Measurements from ENCODE around the gene ZKSCAN2. TPM values are rescaled to one million over a fixed set of nuclear protein-coding genes. Genes with fewer than 3 reads are reported as not detected.
A peak's percentile ranks its signal among the peaks of the same experiment; 100 is the strongest.

The ZKSCAN2 gene
- total RNA-seq, 4 donors from 2014 or later, result 1.2 to 2.7 (median 1.8) TPM

DNA sequence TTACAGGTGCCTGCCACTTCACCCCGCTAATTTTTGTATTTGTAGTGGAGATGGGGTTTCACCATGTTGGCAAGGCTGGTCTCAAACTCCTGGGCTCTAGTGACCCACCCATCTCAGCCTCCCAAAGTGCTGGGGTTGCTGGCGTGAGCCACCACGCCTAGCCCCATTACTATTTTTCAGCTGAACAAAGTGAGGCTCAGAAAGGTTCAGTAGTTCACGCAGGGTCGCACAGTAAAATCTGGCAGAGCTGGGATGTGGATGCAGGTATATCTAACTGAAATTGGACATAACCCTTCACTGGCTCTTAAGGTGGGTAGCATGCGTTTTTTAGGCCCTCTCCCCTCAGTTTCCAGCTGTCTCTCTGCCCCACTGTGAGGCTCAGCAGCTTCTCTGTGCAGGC lies 33.7 kb downstream of the ZKSCAN2 start:
- Histone ChIP-seq H3K4me1 (peaks cover 0 to 8% (median 2%) of the 10 kb centered on the region in 4 donors), H3K9me3 (no peaks in the 10 kb centered on the region), H3K27ac (no peak overlapping the region), H3K4me3 (no peak overlapping the region), H3K36me3 (no peaks in the 10 kb centered on the region), H3K27me3 (no peaks in the 10 kb centered on the region)
- in situ Hi-C loops (cut with MboI; ENCODE audit: low pct_ligation_motif_present in 1 of 4, low pct_unique_long_range_greater_than_20kb in 1 of 4, low sequenced_read_pairs in 3 of 4), result loop anchor here in 3 of 4 donors (10.0 to 25.0 kb wide), 4 partner anchors 99 to 169 kb away; no protein-coding TSS in a partner anchor
- no peak for DNase-seq
- TF ChIP-seq POLR2A (IDR thresholded peaks at IDR 0.05) (no peak), POLR2AphosphoS5 (IDR thresholded peaks at IDR 0.05) (no peak), EP300 (IDR thresholded peaks at IDR 0.05; ENCODE audit: low read depth) (no peak)
- TF ChIP-seq, protein P1, sequence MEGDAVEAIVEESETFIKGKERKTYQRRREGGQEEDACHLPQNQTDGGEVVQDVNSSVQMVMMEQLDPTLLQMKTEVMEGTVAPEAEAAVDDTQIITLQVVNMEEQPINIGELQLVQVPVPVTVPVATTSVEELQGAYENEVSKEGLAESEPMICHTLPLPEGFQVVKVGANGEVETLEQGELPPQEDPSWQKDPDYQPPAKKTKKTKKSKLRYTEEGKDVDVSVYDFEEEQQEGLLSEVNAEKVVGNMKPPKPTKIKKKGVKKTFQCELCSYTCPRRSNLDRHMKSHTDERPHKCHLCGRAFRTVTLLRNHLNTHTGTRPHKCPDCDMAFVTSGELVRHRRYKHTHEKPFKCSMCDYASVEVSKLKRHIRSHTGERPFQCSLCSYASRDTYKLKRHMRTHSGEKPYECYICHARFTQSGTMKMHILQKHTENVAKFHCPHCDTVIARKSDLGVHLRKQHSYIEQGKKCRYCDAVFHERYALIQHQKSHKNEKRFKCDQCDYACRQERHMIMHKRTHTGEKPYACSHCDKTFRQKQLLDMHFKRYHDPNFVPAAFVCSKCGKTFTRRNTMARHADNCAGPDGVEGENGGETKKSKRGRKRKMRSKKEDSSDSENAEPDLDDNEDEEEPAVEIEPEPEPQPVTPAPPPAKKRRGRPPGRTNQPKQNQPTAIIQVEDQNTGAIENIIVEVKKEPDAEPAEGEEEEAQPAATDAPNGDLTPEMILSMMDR (IDR thresholded peaks at IDR 0.05), result no peak
- intact Hi-C loops (cut with DNase I; ENCODE audit: low total_unique reads), result loop anchor here (10.0 kb wide), 1 partner anchor 169 kb away; no protein-coding TSS in a partner anchor
- 79 to 89% methylated on average over 4 to 6 of the region's 6 CpGs for WGBS, 2 donors (ENCODE audit: low coverage in 1 of 2)

DNA sequence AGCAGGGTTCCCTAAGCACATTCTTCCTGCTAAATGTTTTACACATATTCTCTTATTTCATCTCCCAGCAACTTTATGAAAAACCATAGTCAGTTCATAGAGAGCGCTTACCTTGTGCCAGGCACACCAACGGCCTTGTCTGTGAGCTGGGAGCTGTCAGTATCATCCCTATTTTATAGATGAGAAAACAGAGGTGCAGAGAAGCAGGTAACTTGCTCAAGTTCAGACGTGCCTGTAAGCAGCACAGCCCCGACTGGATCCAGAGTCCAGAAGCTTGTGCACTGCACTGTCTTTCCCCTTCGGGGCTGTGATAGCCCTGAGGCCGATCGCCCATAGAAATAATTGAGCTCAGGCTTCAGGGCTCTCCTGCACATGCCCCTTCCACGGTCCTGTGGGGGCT lies 34.7 kb downstream of the ZKSCAN2 start:
- no peak overlapping the region for H3K27ac ChIP-seq
- in situ Hi-C loops (cut with MboI; ENCODE audit: low pct_ligation_motif_present in 1 of 4, low pct_unique_long_range_greater_than_20kb in 1 of 4, low sequenced_read_pairs in 3 of 4) (loop anchor here in 3 of 4 donors (10.0 to 25.0 kb wide), 4 partner anchors 98 to 168 kb away; no protein-coding TSS in a partner anchor), intact Hi-C loops (cut with DNase I; ENCODE audit: low total_unique reads) (loop anchor here (10.0 kb wide), 1 partner anchor 168 kb away; no protein-coding TSS in a partner anchor)
- H3K4me1 ChIP-seq, result peaks cover 0 to 8% (median 2%) of the 10 kb centered on the region in 4 donors
- no peaks in the 10 kb centered on the region for H3K9me3 ChIP-seq
- H3K36me3 ChIP-seq, result no peaks in the 10 kb centered on the region
- no peaks in the 10 kb centered on the region for H3K27me3 ChIP-seq
- 81% methylated on average over 8 of the region's 8 CpGs; no CpG with 5 or more reads in 1 of the 2 donors for WGBS, 2 donors (ENCODE audit: low coverage in 1 of 2)
- no peak for TF ChIP-seq POLR2A (IDR thresholded peaks at IDR 0.05)
- TF ChIP-seq POLR2AphosphoS5 (IDR thresholded peaks at IDR 0.05), result no peak
- TF ChIP-seq, protein P1 (IDR thresholded peaks at IDR 0.05), result no peak
- no peak for TF ChIP-seq EP300 (IDR thresholded peaks at IDR 0.05; ENCODE audit: low read depth)
- no peak for DNase-seq
- H3K4me3 ChIP-seq, result no peak overlapping the region

DNA sequence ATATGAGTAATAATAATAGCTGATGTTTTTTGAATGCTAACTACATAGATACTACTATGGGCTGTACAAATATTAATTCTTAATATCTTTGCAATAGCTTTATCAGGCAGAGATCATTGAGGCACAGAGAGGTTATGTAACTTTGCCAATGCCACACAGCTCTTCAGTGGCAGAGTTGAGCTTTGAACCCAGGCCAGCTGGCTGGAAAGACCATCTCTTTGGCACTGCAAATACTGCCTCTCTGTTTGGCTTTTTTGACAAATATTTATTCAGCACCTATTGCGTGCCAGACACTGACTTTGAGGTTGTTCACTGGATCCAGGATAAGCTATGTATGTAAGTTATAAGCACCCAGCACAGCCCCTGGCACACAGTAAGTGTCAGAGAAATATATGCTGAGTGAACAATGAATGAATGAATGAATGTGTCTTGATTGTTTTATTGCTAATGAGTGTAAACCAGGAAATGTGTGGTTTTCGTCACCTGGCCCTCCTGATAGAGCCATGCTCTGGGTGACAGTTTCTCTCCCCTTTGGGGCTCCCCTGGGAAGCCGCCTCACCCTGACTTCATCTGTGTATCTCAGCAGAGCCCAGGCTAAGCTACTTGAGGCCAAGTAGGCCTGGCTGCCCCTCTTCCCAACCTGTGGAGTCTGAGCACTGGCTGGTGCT lies 38.4 kb downstream of the ZKSCAN2 start:
- no peaks in the 10 kb centered on the region for H3K27me3 ChIP-seq
- in situ Hi-C loops (cut with MboI; ENCODE audit: low pct_ligation_motif_present in 1 of 4, low pct_unique_long_range_greater_than_20kb in 1 of 4, low sequenced_read_pairs in 3 of 4) (loop anchor here in 1 of 4 donors (25.0 kb wide), 1 partner anchor 157 kb away; no protein-coding TSS in a partner anchor), intact Hi-C loops (cut with DNase I; ENCODE audit: low total_unique reads) (no loop called here)
- H3K4me1 ChIP-seq, result peaks cover 0 to 8% (median 2%) of the 10 kb centered on the region in 4 donors
- no peak overlapping the region for H3K4me3 ChIP-seq
- 17 to 56% methylated on average over 2 to 3 of the region's 3 CpGs for WGBS, 2 donors (ENCODE audit: low coverage in 1 of 2)
- DNase-seq, result no peak
- H3K27ac ChIP-seq, result no peak overlapping the region
- H3K9me3 ChIP-seq, result no peaks in the 10 kb centered on the region
- TF ChIP-seq EP300 (IDR thresholded peaks at IDR 0.05; ENCODE audit: low read depth), result no peak
- TF ChIP-seq POLR2A (IDR thresholded peaks at IDR 0.05), result no peak
- TF ChIP-seq, protein P1 (IDR thresholded peaks at IDR 0.05), result no peak
- TF ChIP-seq POLR2AphosphoS5 (IDR thresholded peaks at IDR 0.05), result no peak
- H3K36me3 ChIP-seq, result no peaks in the 10 kb centered on the region

DNA sequence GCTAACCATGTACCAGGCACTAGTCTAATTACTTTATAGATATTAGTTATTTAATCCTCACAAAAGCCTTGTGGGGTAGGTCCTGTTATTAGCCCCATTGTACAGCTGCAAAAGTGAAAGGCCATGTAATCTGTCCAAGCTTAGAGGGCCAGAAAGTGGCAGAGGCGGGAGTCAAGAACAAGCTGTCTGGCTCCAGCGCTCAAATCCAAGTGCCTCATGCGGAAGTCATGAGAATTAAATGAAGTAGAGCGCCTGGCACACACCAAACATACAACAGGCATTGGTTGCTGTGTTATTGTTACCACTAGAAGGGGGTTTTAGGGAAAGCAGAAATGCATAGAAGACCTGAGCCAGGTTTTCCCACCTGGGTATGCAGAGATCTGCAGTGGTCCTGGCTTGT lies 39.7 kb downstream of the ZKSCAN2 start:
- Histone ChIP-seq H3K27ac (no peak overlapping the region), H3K27me3 (no peaks in the 10 kb centered on the region), H3K36me3 (no peaks in the 10 kb centered on the region), H3K9me3 (no peaks in the 10 kb centered on the region), H3K4me1 (peaks cover 0 to 8% (median 2%) of the 10 kb centered on the region in 4 donors), H3K4me3 (peak overlapping the region in 1 of 4 donors; percentile 18)
- in situ Hi-C loops (cut with MboI; ENCODE audit: low pct_ligation_motif_present in 1 of 4, low pct_unique_long_range_greater_than_20kb in 1 of 4, low sequenced_read_pairs in 3 of 4) (loop anchor here in 1 of 4 donors (25.0 kb wide), 1 partner anchor 156 kb away; no protein-coding TSS in a partner anchor), intact Hi-C loops (cut with DNase I; ENCODE audit: low total_unique reads) (no loop called here)
- 91 to 100% methylated on average over 3 to 4 of the region's 4 CpGs for WGBS, 2 donors (ENCODE audit: low coverage in 1 of 2)
- no peak for DNase-seq
- TF ChIP-seq, protein P1 (IDR thresholded peaks at IDR 0.05), result no peak
- no peak for TF ChIP-seq POLR2A (IDR thresholded peaks at IDR 0.05)
- no peak for TF ChIP-seq EP300 (IDR thresholded peaks at IDR 0.05; ENCODE audit: low read depth)
- no peak for TF ChIP-seq POLR2AphosphoS5 (IDR thresholded peaks at IDR 0.05)
